HG03135 (cell line): ENCODE measurements around the gene SEC31B.

ENCODE experiments used
- ATAC-seq: cut with Tn5 transposase; IDR thresholded peaks from one replicate; pipeline ENCODE4 v1.9.1; 2021; ENCODE audit warnings: mild to moderate bottlenecking, moderate library complexity; ENCODE audit not compliant: unreplicated experiment

The SEC31B gene

GRCh38 chr10:100502926-100503494 lies 16.7 kb downstream of the SEC31B start:
- ATAC-seq = no peak

GRCh38 chr10:100501423-100501822 lies 18.2 kb downstream of the SEC31B start:
- ATAC-seq = no peak

- ATAC-seq = no peak
Measured at GRCh38 chr10:100498059-100498458, 21.6 kb downstream of the SEC31B start.

GRCh38 chr10:100496567-100496966 lies 23.1 kb downstream of the SEC31B start:
- no peak for ATAC-seq

- no peak for ATAC-seq
Measured at GRCh38 chr10:100490531-100490930, 29.1 kb downstream of the SEC31B start.

DNA sequence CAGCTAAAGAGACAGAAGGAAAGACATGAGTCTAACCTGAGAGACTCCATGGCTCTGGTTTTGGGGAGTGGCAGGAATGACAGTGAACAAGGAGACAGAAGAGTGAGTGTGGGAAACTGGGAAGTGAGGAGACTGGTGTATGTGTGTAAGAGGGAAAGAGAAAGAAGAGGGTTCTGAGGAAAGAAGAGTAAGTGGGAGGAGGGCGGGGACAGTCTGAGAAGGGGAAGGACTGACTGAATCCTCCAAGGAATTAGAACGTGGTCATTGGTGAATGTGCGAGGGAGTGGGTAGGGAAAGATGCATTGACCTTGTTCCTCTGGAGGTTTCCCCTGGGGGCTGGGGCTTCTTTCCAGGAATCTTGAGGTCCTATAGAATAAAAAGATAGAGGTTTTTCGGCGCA lies 30.3 kb downstream of the SEC31B start:
- ATAC-seq = no peak

DNA sequence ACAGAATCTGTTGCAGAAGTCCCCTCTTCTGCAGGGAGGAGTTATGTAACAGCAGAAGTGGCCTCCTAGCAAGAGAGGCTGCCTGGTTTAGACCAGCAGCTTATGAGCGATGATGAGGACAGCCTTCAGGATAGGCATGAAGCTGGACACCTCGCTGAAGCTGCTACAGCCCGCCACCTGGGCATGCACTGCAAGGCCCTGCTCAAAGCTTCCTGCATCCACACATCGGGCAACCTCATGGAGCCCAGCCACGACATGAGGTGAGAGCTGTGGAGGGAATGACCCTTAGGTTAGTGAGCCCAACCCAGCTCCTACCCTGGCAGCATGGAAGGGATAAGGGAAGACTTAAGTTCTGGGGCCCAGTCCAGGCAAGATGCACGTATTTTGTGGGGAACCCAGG lies 32.1 kb downstream of the SEC31B start:
- ATAC-seq = no peak

- no peak for ATAC-seq
Measured at GRCh38 chr10:100485801-100486495, 33.7 kb downstream of the SEC31B start.

DNA sequence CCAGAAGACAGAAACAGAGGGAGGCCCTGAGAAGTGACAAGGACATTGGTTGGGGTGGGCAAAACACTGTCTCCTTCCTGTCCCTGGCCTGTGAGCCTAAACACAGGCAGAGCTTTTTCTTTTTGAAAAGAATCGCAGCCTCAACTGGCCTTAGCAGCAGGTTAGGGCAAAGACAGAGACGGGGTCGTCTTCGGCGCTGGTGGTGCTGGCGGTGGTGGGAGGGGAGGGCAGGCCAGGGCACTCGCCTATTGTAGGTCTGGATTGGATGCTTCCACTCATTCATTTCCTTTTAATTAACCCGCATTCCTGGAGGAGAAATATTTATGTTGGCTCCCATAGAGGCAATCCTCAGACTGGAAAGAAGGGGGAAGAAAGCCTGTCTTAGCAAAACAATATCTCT lies 34.3 kb downstream of the SEC31B start:
- no peak for ATAC-seq

- ATAC-seq = no peak
Measured at GRCh38 chr10:100483876-100484666, 35.6 kb downstream of the SEC31B start.

DNA sequence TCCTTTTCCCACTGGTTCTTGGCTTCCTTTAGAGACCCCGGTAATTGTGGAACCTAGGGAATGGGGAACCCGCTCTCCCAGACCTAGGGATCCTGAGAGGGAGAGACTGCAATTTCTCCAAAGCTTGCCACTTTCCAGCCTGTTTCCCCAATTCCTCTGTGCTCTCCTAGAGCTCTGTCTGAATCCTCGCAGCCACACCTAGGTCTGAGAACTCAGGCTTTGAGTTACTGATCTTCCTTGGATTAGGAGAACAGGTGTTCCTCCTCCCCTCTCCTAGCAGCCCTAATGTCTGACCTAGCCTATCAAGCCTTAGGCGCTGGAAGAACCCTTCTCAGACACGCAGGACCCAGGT lies 36.9 kb downstream of the SEC31B start:
- no peak for ATAC-seq

DNA sequence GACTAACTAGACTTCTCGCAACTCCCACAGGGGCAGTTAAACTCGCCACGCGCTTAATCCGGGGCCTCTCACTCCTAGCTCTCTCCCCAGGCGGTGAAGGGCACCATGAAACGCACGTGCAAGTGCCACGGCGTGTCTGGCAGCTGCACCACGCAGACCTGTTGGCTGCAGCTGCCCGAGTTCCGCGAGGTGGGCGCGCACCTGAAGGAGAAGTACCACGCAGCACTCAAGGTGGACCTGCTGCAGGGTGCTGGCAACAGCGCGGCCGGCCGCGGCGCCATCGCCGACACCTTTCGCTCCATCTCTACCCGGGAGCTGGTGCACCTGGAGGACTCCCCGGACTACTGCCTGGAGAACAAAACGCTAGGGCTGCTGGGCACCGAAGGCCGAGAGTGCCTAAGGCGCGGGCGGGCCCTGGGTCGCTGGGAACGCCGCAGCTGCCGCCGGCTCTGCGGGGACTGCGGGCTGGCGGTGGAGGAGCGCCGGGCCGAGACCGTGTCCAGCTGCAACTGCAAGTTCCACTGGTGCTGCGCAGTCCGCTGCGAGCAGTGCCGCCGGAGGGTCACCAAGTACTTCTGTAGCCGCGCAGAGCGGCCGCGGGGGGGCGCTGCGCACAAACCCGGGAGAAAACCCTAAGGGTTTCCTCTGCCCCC lies 37.4 kb downstream of the SEC31B start:
- ATAC-seq = peak; percentile 36

DNA sequence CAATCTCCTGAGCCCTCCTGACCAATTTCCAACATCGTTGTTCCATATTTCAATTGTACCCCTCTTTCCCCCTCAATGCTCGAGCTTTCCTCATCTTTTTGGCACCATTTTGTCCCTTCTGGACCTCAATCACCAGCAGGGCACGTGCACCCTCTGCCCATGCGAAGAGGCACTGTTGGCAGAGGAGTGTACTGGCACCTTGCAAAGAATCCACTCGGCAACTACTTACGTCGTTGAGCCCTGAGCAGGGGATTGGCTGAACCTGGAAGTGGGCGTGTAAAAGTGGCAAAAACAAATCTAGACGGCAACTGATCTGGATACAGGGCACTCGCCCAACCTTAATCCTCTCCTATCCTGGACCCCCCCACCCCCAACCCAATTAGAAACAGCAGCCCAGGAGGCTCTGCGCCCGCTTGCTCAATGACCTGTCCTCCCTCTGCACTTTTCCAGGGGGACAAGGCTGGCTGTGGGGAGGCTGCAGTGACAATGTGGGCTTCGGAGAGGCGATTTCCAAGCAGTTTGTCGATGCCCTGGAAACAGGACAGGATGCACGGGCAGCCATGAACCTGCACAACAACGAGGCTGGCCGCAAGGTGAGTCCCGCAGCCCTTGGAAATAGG lies 38.1 kb downstream of the SEC31B start:
- ATAC-seq = peak; percentile 96

DNA sequence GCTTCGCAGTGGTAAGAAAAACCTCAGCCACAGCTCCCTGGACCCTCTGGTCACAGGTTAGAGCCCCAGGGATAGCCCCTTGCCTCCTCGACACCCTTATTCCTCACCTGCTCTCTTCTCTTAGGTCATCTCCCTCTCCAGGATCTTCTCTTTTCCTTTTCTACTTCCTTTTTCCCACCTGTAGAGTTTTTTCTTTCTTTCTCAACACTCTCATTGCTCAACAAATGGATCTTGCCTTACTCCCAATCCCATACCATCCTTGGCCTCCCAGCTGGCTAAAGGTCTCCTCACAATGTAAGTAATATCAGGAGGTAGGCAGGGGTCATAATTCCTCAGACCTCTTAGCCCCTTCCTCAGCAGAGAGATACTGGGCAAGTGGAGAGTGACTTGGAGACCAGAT lies 39.7 kb downstream of the SEC31B start:
- no peak for ATAC-seq

GRCh38 chr10:100479037-100479436 lies 40.6 kb downstream of the SEC31B start:
- ATAC-seq = no peak

DNA sequence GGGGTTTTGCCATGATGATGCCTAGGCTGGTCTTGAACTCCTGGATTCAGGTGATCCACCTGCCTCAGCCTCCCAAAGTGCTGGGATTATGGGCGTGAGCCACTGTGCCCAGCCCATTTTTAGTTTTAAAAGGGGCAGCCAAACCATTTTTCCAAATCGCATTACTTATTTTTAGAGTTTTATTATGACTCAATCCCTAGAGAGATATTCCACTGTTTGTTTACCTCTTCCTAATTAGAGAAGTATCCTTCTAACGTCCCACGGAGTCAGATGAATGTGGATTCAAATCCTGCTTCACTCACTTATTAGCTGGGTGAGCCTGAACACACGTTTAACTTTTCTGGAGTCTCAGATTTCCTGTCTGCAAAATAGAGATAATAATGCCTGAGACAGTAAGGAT lies 41.7 kb downstream of the SEC31B start:
- ATAC-seq = no peak

- ATAC-seq = no peak
Measured at GRCh38 chr10:100470367-100470766, 49.3 kb downstream of the SEC31B start.

GRCh38 chr10:100469756-100470155 lies 49.9 kb downstream of the SEC31B start:
- ATAC-seq = no peak

GRCh38 chr10:100468978-100469377 lies 50.7 kb downstream of the SEC31B start:
- no peak for ATAC-seq

- ATAC-seq = no peak
Measured at GRCh38 chr10:100468322-100468721, 51.3 kb downstream of the SEC31B start.

DNA sequence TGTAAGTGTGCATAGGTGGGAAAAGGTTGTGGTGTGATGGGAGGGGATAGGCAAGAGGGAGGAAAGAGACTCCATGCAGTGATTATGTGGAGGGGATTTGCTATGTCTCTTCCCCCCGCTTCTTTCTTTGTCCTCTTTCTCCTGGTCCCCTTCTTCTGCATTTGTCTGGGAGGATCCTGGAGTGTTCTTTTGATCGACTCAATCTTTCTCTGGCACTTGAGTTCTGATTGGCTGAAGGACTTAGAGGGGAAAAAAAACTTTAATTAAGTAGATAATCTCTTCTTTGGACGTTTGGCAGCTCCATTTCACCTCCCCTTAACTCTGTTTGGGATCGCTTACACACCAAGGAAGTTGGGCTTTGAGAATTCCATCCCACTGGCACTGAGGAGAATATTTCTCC lies 57.0 kb downstream of the SEC31B start, which contains the start of gene WNT8B:
Gene WNT8B, plus strand, starts transcription at position 301 of the 400 bp plus-strand sequence. CDS start 160 bp downstream, outside the sequence.
- no peak for ATAC-seq
